ENCODE measurements around the gene PPP1R3G. TPM values are rescaled to one million over a fixed set of nuclear protein-coding genes. Genes with fewer than 3 reads are reported as not detected.
A peak's percentile ranks its signal among the peaks of the same experiment; 100 is the strongest.

PPP1R3G gene
- total and polyA plus RNA-seq, 2 of the 13 experiments (the other 11 are each of a cell fraction or from before 2014, with no cell fraction given), result 1.2 to 1.3 TPM

GRCh38 chr6:5126214-5126613 is 41.1 kb downstream of the PPP1R3G start:
- TF ChIP-seq HOXA7 (CRISPR knock-in tag; IDR thresholded peaks at IDR 0.05), result peak; percentile 9; the same call in 1 of the 2 replicates
- TF ChIP-seq ZNF501 (CRISPR knock-in tag; IDR thresholded peaks at IDR 0.05), result no peak
- peak; percentile 73 for TF ChIP-seq BCL6 (CRISPR knock-in tag; IDR thresholded peaks at IDR 0.05)
- TF ChIP-seq HBP1 (CRISPR knock-in tag; IDR thresholded peaks at IDR 0.05; ENCODE audit: low read depth), result no peak
- peak; percentile 96 for TF ChIP-seq TEAD3 (CRISPR knock-in tag; optimal IDR thresholded peaks at IDR 0.05; ENCODE audit: borderline replicate concordance)
- TF ChIP-seq TSC22D2 (CRISPR knock-in tag; IDR thresholded peaks at IDR 0.05; ENCODE audit: borderline replicate concordance), result no peak
- H3K9me3 ChIP-seq (ENCODE audit: low read length), result no peaks in the 10 kb centered on the region
- ATAC-seq (peak; percentile 40), FAIRE-seq (peak; percentile 62), DNase-seq (ENCODE audit: low spot score) (peak; percentile 43)
- no peaks in the 10 kb centered on the region for H3K79me2 ChIP-seq (ENCODE audit: insufficient read depth, low read length)
- POLR2A ChIA-PET, result no interaction called here
- no peak overlapping the region for H3K9ac ChIP-seq (ENCODE audit: insufficient read depth, low read depth, low read length)
- H3K4me3 ChIP-seq (replicated peaks in 1 of 3; ENCODE audit: insufficient read depth in 1 of 3, low read depth in 2 of 3, low read length in 3 of 3), result no peak overlapping the region
- in situ Hi-C loops (cut with HindIII; ENCODE audit: extremely low pct_ligation_motif_present, low pct_unique_long_range_greater_than_20kb) (no loop called here), intact Hi-C loops (cut with micrococcal nuclease; ENCODE audit: unreplicated experiment) (no loop called here)
- H3K4me1 ChIP-seq (ENCODE audit: insufficient read depth, low read length), result peaks cover 42% of the 10 kb centered on the region
- H4K20me1 ChIP-seq (ENCODE audit: insufficient read depth, low read length), result no peaks in the 10 kb centered on the region
- no TSS peak for BruUV-seq (replicated peaks)
- H2AFZ ChIP-seq (ENCODE audit: low read length), result no peak overlapping the region
- H3K4me2 ChIP-seq (ENCODE audit: low read depth, low read length), result peak overlapping the region; percentile 20; the same call in 1 of the 2 replicates
- H3K36me3 ChIP-seq (replicated peaks in 1 of 2; ENCODE audit: control insufficient read depth in 1 of 2, insufficient read depth in 2 of 2, low read length in 2 of 2), result no peaks in the 10 kb centered on the region; a peak in 4 of 5 replicates
- peak overlapping the region; percentile 7 for H3K27ac ChIP-seq (ENCODE audit: extremely low read length, insufficient read depth, low read length)
- no peaks in the 10 kb centered on the region for H3K27me3 ChIP-seq (ENCODE audit: control insufficient read depth in 1 of 2, insufficient read depth in 2 of 2, low read length in 2 of 2)
- CTCF ChIA-PET (ENCODE audit: low intra/inter-chr PET ratio, low total read pairs), result no interaction called here
- 43% methylated on average over 3 of the region's 4 CpGs for WGBS (ENCODE audit: low lambda C conversion rate)

DNA sequence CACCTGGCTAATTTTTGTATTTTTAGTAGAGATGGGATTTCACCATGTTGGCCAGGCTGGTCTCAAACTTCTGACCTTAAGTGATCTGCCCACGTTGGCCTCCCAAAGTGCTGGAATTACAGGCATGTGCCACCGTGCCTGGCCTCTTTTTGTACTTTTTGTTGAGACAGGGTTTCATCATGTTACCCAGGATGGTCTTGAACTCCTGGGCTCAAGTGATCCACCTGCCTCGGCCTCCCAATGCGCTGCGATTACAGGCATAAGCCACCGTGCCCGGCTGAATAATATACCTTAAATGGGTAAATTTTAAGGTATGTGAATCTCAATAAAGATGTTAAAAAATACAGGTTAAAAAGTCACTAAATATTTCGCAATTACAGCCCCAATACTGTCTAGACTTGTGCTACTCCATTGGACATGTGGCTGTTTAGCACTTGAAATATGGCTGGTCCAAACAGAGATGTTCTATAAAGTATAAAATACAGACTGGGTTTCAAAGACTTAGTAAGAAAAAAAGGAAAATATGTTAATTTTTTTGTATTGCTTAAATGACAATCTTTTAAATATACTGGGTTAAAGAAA is 42.1 kb downstream of the PPP1R3G start:
- WGBS (ENCODE audit: low lambda C conversion rate), result 77% methylated on average over 8 of the region's 8 CpGs
- FAIRE-seq (no peak), ATAC-seq (no peak)

More for the DNA sequence above, 42.1 kb downstream of the PPP1R3G start:
- ChIA-PET CTCF (ENCODE audit: low intra/inter-chr PET ratio, low total read pairs) (no interaction called here), POLR2A (no interaction called here)
- intact Hi-C loops (cut with micrococcal nuclease; ENCODE audit: unreplicated experiment), result no loop called here
- Histone ChIP-seq H3K27me3 (ENCODE audit: control insufficient read depth in 1 of 2, insufficient read depth in 2 of 2, low read length in 2 of 2) (no peaks in the 10 kb centered on the region), H3K9ac (ENCODE audit: insufficient read depth, low read depth, low read length) (no peak overlapping the region), H4K20me1 (ENCODE audit: insufficient read depth, low read length) (no peaks in the 10 kb centered on the region), H3K4me2 (ENCODE audit: low read depth, low read length) (no peak overlapping the region), H2AFZ (ENCODE audit: low read length) (no peak overlapping the region), H3K4me3 (replicated peaks in 1 of 3; ENCODE audit: insufficient read depth in 1 of 3, low read depth in 2 of 3, low read length in 3 of 3) (no peak overlapping the region), H3K4me1 (ENCODE audit: insufficient read depth, low read length) (peaks cover 32% of the 10 kb centered on the region), H3K36me3 (replicated peaks in 1 of 2; ENCODE audit: control insufficient read depth in 1 of 2, insufficient read depth in 2 of 2, low read length in 2 of 2) (no peaks in the 10 kb centered on the region; a peak in 4 of 5 replicates), H3K9me3 (ENCODE audit: low read length) (no peaks in the 10 kb centered on the region), H3K27ac (ENCODE audit: extremely low read length, insufficient read depth, low read length) (no peak overlapping the region), H3K79me2 (ENCODE audit: insufficient read depth, low read length) (no peaks in the 10 kb centered on the region)
- in situ Hi-C loops (cut with HindIII; ENCODE audit: extremely low pct_ligation_motif_present, low pct_unique_long_range_greater_than_20kb), result no loop called here
- DNase-seq (ENCODE audit: low spot score), result no peak
- TF ChIP-seq CEBPB (IDR thresholded peaks at IDR 0.05; ENCODE audit: borderline replicate concordance, low read depth, low read length) (peak; percentile 84), NR2F6 (IDR thresholded peaks at IDR 0.05) (no peak), NR2F6 (CRISPR knock-in tag; IDR thresholded peaks at IDR 0.05) (no peak)
- BruUV-seq (replicated peaks), result no TSS peak
